Retinal pigment epithelial cell (primary cell): ENCODE results near the gene RNASEH1.

ENCODE experiments used
- DNase-seq: peaks from one replicate; pipeline ENCODE4 v3.0.0-alpha.2; 2010; ENCODE audit warnings: low read depth
- H3K4me3 ChIP-seq: 2 replicates; pipeline ENCODE4 v1.5.1; 2011; ENCODE audit warnings: mild to moderate bottlenecking, low read length, control low read depth, moderate library complexity
- CTCF ChIP-seq: conservative IDR thresholded peaks from 2 replicates; pipeline ENCODE4 v1.5.1; 2011; ENCODE audit warnings: low read depth, low read length, control low read depth, inconsistent platforms

Gene RNASEH1

GRCh38 chr2:3543023-3543683 lies 15.0 kb downstream of the RNASEH1 start:
- no peak overlapping the region for H3K4me3 ChIP-seq
- no peak for TF ChIP-seq CTCF
- DNase-seq, result no peak

- no peak for TF ChIP-seq CTCF
- H3K4me3 ChIP-seq, result no peak overlapping the region
- DNase-seq, result no peak
Measured at GRCh38 chr2:3542107-3542506, 16.0 kb downstream of the RNASEH1 start.

- H3K4me3 ChIP-seq, result no peak overlapping the region
- no peak for TF ChIP-seq CTCF
- DNase-seq, result no peak
Measured at GRCh38 chr2:3539836-3540235, 18.3 kb downstream of the RNASEH1 start.

- no peak for DNase-seq
- peak; percentile 72 for TF ChIP-seq CTCF
- H3K4me3 ChIP-seq, result peak overlapping the region; percentile 41
Measured at GRCh38 chr2:3536682-3537632, 21.2 kb downstream of the RNASEH1 start.

DNA sequence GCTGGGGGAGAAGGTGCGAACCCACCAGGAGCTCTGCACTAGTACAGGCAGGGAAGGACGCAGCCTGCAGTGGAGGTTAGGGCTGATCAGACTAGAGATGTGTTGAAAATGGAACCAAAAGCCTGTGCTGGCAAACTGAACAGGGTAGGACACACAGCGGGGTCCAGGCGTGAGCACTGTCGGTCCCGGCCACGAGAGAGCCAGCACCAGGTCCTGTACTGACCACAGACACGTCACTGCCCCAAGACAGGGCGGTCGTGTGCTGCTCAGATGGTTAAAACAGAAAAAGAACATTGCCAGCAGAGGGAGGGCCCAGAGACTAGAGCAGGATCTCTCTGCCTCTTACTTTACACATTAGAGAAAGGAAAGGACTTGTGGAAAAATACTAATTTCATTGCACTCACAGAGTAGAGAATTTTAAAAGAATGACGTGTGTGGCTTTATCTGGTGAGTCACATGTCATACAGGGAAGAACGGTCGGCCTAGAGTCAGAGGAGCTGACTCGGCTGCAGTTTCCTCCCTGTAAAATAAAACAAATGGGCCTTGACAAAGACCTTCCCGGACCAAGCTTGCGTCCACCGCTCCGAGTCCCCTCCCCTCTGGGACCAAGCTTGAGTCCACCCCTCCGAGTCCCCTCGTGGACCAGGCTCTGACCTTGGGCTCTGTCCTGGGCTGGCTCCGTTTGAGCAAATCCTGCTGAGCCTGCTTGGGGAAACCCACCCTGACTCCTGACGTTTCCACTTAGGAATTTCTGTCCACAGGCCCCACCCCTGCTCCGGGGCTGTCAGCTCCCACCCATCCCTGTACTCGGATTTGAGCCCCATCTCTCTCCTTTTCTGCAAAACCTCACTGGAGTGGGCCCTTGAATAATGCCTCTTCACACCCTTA lies 22.1 kb downstream of the RNASEH1 start:
- TF ChIP-seq CTCF, result peak; percentile 40
- DNase-seq, result peak; percentile 79
- peak overlapping the region; percentile 41 for H3K4me3 ChIP-seq

- DNase-seq, result no peak
- H3K4me3 ChIP-seq, result peak overlapping the region; percentile 41
- TF ChIP-seq CTCF, result no peak
Measured at GRCh38 chr2:3535467-3535793, 22.7 kb downstream of the RNASEH1 start.
